ENCODE measurements around the gene COL10A1.
A peak's percentile ranks its signal among the peaks of the same experiment; 100 is the strongest.
"Not testable (repeated sequence)": the region's sequence is repeated elsewhere in the genome, so short reads cannot be mapped to it uniquely, and the experiment has no call there.

Gene COL10A1

DNA sequence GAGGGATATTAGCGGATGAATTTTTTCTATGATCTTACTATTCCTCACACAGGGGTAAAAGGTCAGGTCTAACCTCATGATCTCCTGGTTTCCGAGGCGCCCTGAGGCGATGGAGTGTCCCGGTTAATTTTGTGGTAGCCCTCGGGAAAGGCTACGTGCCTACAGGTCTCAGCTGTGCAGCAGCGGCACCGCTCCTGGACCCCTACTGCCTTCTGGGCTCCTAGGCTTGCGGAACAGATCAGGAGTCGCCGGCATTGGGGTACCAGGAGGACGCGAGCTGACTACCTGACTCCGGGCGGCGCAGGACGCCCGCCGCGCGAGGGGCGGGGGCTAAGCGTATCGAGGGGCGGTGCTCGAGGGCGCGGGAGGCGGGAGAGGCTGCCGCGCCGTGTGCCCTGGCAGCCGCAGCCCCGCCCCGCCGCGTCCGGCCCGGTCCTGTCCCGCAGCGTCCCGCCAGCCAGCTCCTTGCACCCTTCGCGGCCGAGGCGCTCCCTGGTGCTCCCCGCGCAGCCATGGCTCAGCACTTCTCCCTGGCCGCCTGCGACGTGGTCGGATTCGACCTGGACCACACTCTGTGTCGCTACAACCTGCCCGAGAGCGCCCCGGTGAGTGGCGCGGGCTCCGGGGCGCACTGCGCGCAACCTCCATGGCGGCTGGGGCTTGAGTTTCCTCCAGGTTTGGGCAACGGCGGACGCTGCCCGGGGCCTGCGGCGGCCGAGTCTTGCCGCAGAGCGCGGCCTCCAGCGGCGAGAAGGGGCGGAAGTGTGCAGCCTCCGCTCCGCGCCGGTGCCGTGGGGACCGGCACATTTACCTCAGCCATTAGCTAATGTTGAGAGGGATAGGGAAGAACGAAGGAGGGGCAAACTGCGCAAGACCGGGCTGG is 25.3 kb downstream of the COL10A1 start, which contains the start of gene NT5DC1:
TSS of gene NT5DC1 (plus strand) at position 435 of the 883 bp plus-strand sequence. CDS start at position 513, 78 bp downstream.
- DNase-seq (ENCODE audit: low read depth): peak; percentile 94
- peak within 1 kb of the TSS; percentile 49 for H3K4me3 ChIP-seq (ENCODE audit: low read depth, low read length)
- TF ChIP-seq, protein P1, sequence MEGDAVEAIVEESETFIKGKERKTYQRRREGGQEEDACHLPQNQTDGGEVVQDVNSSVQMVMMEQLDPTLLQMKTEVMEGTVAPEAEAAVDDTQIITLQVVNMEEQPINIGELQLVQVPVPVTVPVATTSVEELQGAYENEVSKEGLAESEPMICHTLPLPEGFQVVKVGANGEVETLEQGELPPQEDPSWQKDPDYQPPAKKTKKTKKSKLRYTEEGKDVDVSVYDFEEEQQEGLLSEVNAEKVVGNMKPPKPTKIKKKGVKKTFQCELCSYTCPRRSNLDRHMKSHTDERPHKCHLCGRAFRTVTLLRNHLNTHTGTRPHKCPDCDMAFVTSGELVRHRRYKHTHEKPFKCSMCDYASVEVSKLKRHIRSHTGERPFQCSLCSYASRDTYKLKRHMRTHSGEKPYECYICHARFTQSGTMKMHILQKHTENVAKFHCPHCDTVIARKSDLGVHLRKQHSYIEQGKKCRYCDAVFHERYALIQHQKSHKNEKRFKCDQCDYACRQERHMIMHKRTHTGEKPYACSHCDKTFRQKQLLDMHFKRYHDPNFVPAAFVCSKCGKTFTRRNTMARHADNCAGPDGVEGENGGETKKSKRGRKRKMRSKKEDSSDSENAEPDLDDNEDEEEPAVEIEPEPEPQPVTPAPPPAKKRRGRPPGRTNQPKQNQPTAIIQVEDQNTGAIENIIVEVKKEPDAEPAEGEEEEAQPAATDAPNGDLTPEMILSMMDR (IDR thresholded peaks at IDR 0.05; ENCODE audit: insufficient read depth, low read depth, low read length, missing control alignments): peak; percentile 34

DNA sequence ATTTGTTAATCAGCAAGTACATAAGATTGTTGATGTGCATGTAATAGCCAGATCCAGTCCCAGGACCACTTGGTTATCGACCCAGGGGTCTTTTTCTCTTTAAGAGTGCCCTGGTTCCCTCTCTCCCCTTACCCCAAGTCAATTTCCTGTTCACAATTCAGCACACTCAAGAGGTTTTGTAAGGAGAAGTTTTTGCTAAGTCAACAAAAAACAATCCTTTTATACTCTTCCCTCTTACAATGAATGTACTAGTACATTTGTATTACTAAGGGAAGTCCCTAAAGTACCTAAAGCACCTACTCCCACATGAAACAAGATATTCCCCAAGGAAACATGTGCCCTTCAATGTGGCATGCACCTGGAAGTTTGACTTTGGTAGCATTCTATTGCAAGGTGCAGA is 26.9 kb downstream of the COL10A1 start:
- TF ChIP-seq, protein P1 (IDR thresholded peaks at IDR 0.05; ENCODE audit: insufficient read depth, low read depth, low read length, missing control alignments): no peak
- peak overlapping the region; percentile 49 for H3K4me3 ChIP-seq (ENCODE audit: low read depth, low read length)
- DNase-seq (ENCODE audit: low read depth): no peak

DNA sequence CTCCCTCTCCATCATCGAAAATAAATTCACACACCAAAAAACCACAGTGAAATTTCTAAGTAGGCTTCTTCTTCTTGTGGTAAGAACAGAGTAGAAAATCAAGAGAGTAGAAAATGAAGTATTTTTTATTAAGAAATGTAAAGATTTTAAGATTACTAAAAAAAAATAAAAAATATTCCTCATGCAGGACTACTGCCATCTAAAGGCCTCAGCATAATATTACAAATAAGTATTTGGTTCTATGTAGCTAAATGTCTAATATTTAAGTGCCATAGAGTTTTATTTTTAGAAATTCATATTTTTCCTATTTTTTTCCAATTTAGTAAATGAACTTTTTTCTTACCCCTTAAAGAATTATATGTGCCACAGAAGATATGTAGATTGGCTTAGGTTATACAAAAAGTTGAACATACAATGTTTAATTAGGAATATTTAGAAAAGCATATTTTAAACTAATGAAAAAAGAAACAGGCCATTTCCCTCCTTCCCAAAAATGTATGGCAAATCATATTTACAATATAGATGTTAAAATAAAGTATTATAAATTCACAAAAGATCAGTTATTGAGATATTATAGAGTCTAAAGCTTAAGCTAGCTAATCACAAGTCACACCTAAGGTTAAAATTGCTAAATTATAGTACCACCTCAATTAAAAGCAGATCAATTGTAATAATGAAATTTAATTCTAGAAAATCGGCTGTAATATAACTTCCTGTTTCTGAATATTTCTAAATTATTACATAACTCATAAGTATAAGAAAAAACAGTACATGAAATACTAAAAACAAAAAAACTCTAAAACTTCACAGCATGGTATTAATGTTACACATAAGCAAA is 28.7 kb downstream of the COL10A1 start:
- no peak overlapping the region for H3K4me3 ChIP-seq (ENCODE audit: low read depth, low read length)
- TF ChIP-seq, protein P1 (IDR thresholded peaks at IDR 0.05; ENCODE audit: insufficient read depth, low read depth, low read length, missing control alignments): peak; percentile 23
- no peak for DNase-seq (ENCODE audit: low read depth)

DNA sequence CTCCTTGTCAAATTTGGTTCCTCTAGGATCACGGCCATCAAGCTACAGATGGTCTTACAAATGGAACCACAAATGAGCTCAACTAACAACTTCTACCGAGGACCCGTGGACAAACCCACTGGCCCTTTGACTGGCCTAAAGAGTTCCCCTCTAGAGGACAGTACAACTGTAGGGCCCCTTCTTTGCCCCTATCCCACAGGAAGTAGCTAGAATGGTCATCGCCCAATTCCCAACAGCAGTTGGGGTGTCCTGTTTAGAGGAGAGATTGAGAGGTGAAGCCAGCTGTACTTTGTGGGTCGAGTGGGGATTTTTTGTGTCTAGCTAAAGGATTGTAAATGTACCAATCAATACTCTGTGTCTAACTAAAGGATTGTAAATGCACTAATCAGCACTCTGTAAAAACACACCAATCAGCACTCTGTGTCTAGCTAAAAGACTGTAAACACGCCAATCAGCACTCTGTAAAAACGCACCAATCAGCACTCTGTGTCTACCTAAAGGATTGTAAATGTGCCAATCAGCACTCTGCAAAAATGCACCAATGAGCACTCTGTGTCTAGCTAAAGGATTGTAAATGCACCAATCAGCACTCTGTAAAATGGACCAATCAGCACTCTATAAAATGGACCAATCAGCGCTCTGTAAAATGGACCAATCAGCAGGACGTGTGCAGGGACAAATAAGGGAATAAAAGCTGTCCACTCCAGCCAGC is 29.7 kb downstream of the COL10A1 start:
- H3K4me3 ChIP-seq (ENCODE audit: low read depth, low read length); DNase-seq (ENCODE audit: low read depth): not testable (repeated sequence)

DNA sequence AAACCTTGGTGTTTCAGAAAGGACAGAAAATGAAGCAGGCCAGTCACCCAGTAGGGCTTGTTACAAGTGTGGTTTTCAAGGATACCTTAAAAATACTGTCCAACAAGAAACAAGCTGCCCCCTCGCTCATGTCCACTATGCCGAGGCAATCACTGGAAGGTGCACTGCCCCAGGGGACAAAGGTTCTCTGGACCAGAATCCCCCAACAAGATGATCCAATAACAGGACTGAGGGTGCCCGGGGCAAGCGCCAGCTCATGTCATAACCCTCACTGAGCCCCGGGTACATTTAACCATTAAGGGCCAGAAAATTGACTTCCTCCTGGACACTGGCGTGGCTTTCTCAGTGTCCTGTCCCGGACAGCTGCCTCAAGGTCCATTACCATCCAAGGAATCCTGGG is 31.9 kb downstream of the COL10A1 start:
- TF ChIP-seq, protein P1 (IDR thresholded peaks at IDR 0.05; ENCODE audit: insufficient read depth, low read depth, low read length, missing control alignments): no peak
- H3K4me3 ChIP-seq (ENCODE audit: low read depth, low read length): no peak overlapping the region
- no peak for DNase-seq (ENCODE audit: low read depth)

DNA sequence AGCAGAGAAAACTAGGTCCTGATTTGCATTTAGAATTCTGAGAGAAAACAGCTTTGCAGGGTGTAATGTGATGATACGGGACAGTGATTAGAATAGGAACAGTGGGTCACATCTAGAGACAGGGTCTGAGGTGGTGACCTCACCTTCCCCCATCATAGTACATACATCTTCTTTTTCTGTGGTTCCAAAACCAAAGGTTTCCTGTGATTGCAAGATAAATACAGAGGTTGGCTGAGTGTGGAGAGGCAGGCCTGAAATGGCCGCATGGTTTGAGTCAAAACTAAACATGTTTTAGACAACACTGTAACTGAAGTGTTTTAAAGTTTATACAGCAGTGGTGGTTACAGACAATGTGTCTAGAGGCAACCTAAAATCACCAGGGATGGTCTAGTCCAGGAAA is 35.7 kb downstream of the COL10A1 start:
- H3K4me3 ChIP-seq (ENCODE audit: low read depth, low read length): no peak overlapping the region
- DNase-seq (ENCODE audit: low read depth): peak; percentile 87
- TF ChIP-seq, protein P1 (IDR thresholded peaks at IDR 0.05; ENCODE audit: insufficient read depth, low read depth, low read length, missing control alignments): no peak

Measured in GM12865 (cell line).